ENCODE results near the gene KLHL42. TPM values are rescaled to one million over a fixed set of nuclear protein-coding genes. Genes with fewer than 3 reads are reported as not detected.

KLHL42 gene
- total and polyA plus RNA-seq, 2 experiments from 2014 or later, result 7.6 to 33.2 TPM

DNA sequence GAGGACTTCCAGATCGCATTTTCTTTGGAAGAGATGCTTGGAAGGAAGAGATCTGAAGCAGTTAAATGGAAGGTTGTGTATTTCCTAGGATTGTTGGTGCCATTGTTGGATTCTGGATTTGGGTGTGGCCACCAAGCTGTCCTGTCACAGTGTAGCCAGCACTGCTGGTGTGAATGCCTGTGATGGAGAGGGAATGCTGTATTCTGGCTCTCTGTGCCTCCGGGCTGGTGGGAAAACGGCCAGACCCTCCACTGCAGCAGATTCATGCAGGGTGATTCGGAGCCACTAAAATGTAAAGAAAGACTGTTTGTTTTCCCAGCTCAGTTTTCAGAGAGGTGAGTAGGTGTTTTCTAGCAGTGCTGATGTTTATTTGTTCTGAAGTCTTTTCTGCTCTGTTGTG is 30.7 kb downstream of the KLHL42 start (continued):
- TF ChIP-seq, protein P1, sequence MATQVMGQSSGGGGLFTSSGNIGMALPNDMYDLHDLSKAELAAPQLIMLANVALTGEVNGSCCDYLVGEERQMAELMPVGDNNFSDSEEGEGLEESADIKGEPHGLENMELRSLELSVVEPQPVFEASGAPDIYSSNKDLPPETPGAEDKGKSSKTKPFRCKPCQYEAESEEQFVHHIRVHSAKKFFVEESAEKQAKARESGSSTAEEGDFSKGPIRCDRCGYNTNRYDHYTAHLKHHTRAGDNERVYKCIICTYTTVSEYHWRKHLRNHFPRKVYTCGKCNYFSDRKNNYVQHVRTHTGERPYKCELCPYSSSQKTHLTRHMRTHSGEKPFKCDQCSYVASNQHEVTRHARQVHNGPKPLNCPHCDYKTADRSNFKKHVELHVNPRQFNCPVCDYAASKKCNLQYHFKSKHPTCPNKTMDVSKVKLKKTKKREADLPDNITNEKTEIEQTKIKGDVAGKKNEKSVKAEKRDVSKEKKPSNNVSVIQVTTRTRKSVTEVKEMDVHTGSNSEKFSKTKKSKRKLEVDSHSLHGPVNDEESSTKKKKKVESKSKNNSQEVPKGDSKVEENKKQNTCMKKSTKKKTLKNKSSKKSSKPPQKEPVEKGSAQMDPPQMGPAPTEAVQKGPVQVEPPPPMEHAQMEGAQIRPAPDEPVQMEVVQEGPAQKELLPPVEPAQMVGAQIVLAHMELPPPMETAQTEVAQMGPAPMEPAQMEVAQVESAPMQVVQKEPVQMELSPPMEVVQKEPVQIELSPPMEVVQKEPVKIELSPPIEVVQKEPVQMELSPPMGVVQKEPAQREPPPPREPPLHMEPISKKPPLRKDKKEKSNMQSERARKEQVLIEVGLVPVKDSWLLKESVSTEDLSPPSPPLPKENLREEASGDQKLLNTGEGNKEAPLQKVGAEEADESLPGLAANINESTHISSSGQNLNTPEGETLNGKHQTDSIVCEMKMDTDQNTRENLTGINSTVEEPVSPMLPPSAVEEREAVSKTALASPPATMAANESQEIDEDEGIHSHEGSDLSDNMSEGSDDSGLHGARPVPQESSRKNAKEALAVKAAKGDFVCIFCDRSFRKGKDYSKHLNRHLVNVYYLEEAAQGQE (IDR thresholded peaks at IDR 0.05; ENCODE audit: unreplicated experiment), result no peak

DNA sequence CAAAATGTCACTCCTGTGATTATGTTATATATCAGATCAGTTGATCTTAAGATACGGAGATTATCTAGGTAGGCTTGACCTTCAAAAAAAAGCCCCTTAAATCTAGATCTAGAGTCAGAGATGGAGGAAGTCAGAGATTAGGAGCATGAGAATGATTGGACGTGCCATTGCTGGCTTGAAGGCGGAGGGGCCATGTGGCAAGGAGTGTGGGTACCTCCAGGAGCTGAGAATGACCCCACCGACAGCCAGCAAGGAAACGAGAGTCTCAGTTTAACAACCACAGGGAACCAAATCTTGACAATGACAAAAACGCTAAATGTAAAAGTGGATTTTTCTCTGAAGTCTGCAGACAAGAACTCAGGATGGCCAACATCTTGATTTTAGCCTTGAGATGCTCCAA is 32.5 kb downstream of the KLHL42 start:
- Histone ChIP-seq H3K4me1 (ENCODE audit: insufficient read depth) (no peaks in the 10 kb centered on the region), H3F3A (replicated peaks; ENCODE audit: low read depth) (no peaks in the 10 kb centered on the region), H3K79me2 (replicated peaks; ENCODE audit: insufficient read depth) (no peaks in the 10 kb centered on the region), H3K27me3 (ENCODE audit: insufficient read depth) (no peaks in the 10 kb centered on the region), H3K9me2 (ENCODE audit: insufficient read depth) (no peaks in the 10 kb centered on the region), H4K20me1 (replicated peaks; ENCODE audit: insufficient read depth) (no peaks in the 10 kb centered on the region), H3K4me3 (no peak overlapping the region), H3K27ac (ENCODE audit: low read depth) (no peak overlapping the region), H3K4me2 (no peak overlapping the region), H2AFZ (no peak overlapping the region), H3K36me3 (ENCODE audit: insufficient read depth) (no peaks in the 10 kb centered on the region)
- Mint-ChIP-seq H3K27ac (no peak overlapping the region), H3K27me3 (ENCODE audit: insufficient read depth, low read depth, poor library complexity) (peaks cover 2% of the 10 kb centered on the region), H3K9me3 (no peaks in the 10 kb centered on the region), H3K4me1 (no peaks in the 10 kb centered on the region; the same call in 1 of the 3 replicates), H3K4me3 (no peak overlapping the region), H3K36me3 (ENCODE audit: low read depth) (no peaks in the 10 kb centered on the region; the same call in 2 of the 3 replicates)
- TF ChIP-seq ZNF331 (CRISPR knock-in tag; IDR thresholded peaks at IDR 0.05; ENCODE audit: low read depth), result no peak
- ATAC-seq, result no peak
- DNase-seq (ENCODE audit: low spot score), result no peak

DNA sequence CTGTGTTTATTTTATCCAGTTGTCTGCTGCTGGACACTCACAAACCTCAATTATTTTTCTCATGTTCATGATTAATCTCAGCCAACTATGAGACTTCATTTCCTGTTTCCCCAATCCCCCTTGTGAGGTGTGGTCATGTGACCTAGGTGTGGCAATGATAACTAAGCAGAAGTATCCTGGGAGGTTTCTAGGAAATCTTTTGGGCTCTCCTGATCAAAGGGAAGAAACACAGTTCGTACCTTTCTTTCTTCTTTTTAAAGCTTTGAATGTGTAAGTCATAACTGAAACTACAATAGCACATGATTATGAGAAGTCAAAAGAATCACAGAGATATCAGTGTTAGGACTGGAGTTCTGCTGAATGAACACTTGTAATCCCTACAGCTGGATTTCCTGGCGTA is 34.4 kb downstream of the KLHL42 start:
- Mint-ChIP-seq H3K27ac (no peak overlapping the region), H3K4me3 (no peak overlapping the region), H3K36me3 (ENCODE audit: low read depth) (0 out of 3 replicates have a peak, but pooled peaks cover under 1% of the 10 kb centered on the region), H3K9me3 (peaks cover 6% of the 10 kb centered on the region), H3K27me3 (ENCODE audit: insufficient read depth, low read depth, poor library complexity) (peaks cover 4% of the 10 kb centered on the region), H3K4me1 (no peaks in the 10 kb centered on the region)
- no peaks in the 10 kb centered on the region for H3K27me3 ChIP-seq (ENCODE audit: insufficient read depth)
- H3K4me2 ChIP-seq, result no peak overlapping the region
- H2AFZ ChIP-seq, result no peak overlapping the region
- no peak overlapping the region for H3K4me3 ChIP-seq
- no peaks in the 10 kb centered on the region for H3K79me2 ChIP-seq (replicated peaks; ENCODE audit: insufficient read depth)
- H3F3A ChIP-seq (replicated peaks; ENCODE audit: low read depth), result no peaks in the 10 kb centered on the region
- TF ChIP-seq JUNB (IDR thresholded peaks at IDR 0.05; ENCODE audit: unreplicated experiment), result no peak
- TF ChIP-seq ZNF114 (CRISPR knock-in tag; IDR thresholded peaks at IDR 0.05), result no peak
- TF ChIP-seq, protein P1 (IDR thresholded peaks at IDR 0.05; ENCODE audit: unreplicated experiment), result no peak
- no peak for TF ChIP-seq EZH2phosphoT487 (IDR thresholded peaks at IDR 0.05; ENCODE audit: unreplicated experiment)
- no peak for TF ChIP-seq CREB1 (CRISPR knock-in tag; IDR thresholded peaks at IDR 0.05; ENCODE audit: low read depth)
- TF ChIP-seq STAT1 (IDR thresholded peaks at IDR 0.05; ENCODE audit: unreplicated experiment), result no peak
- TF ChIP-seq, protein P2, sequence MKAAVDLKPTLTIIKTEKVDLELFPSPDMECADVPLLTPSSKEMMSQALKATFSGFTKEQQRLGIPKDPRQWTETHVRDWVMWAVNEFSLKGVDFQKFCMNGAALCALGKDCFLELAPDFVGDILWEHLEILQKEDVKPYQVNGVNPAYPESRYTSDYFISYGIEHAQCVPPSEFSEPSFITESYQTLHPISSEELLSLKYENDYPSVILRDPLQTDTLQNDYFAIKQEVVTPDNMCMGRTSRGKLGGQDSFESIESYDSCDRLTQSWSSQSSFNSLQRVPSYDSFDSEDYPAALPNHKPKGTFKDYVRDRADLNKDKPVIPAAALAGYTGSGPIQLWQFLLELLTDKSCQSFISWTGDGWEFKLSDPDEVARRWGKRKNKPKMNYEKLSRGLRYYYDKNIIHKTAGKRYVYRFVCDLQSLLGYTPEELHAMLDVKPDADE (IDR thresholded peaks at IDR 0.05), result no peak
- H3K27ac ChIP-seq (ENCODE audit: low read depth), result no peak overlapping the region
- no peaks in the 10 kb centered on the region for H4K20me1 ChIP-seq (replicated peaks; ENCODE audit: insufficient read depth)
- no peaks in the 10 kb centered on the region for H3K9me2 ChIP-seq (ENCODE audit: insufficient read depth)
- no peaks in the 10 kb centered on the region for H3K4me1 ChIP-seq (ENCODE audit: insufficient read depth)
- H3K36me3 ChIP-seq (ENCODE audit: insufficient read depth), result no peaks in the 10 kb centered on the region
- DNase-seq (ENCODE audit: low spot score), result no peak
- ATAC-seq, result no peak

Data from GM23338 (cell line).